Measurements from ENCODE around the gene CLEC2B. TPM values are rescaled to one million over a fixed set of nuclear protein-coding genes. Genes with fewer than 3 reads are reported as not detected.

Gene CLEC2B
- total RNA-seq, 6 donors from 2014 or later = 8.4 to 37.8 (median 25.7) TPM

- Histone ChIP-seq H3K27ac (no peak overlapping the region), H3K4me3 (no peak overlapping the region), H3K9me3 (no peaks in the 10 kb centered on the region), H3K36me3 (no peaks in the 10 kb centered on the region), H3K4me1 (no peaks in the 10 kb centered on the region), H3K27me3 (no peaks in the 10 kb centered on the region)
- DNase-seq (peak in 1 of 2 donors; percentile 15), ATAC-seq (ENCODE audit: low FRiP score in 2 of 2) (no peak)
- no peak for TF ChIP-seq CTCF (IDR thresholded peaks at IDR 0.05)
- TF ChIP-seq POLR2AphosphoS5 (IDR thresholded peaks at IDR 0.05) = no peak
- no peak for TF ChIP-seq POLR2A (IDR thresholded peaks at IDR 0.05)
- TF ChIP-seq EP300 (IDR thresholded peaks at IDR 0.05) = no peak
- WGBS, 2 donors = 85 to 90% methylated on average over 6 to 9 of the region's 9 CpGs
Observed at GRCh38 chr12:9820281-9820930, 48.7 kb downstream of the CLEC2B start.

GRCh38 chr12:9813821-9814798, 55.0 kb downstream of the CLEC2B start:
- H3K27me3 ChIP-seq = no peaks in the 10 kb centered on the region
- H3K4me3 ChIP-seq = peak overlapping the region in 3 of 4 donors; percentile 21 to 37 (median 36)
- peaks cover 0 to 5% (median 2%) of the 10 kb centered on the region in 4 donors for H3K4me1 ChIP-seq
- no peak overlapping the region for H3K27ac ChIP-seq
- WGBS, 2 donors = 42 to 69% methylated on average over 20 to 21 of the region's 32 CpGs
- ATAC-seq (ENCODE audit: low FRiP score in 2 of 2) (peak; percentile 95 to 97), DNase-seq (peak; percentile 84 to 94)
- no peaks in the 10 kb centered on the region for H3K36me3 ChIP-seq
- no peak for TF ChIP-seq POLR2AphosphoS5 (IDR thresholded peaks at IDR 0.05)
- peak; percentile 80 to 94 (median 90) for TF ChIP-seq CTCF (IDR thresholded peaks at IDR 0.05)
- H3K9me3 ChIP-seq = no peaks in the 10 kb centered on the region

- Histone ChIP-seq H3K4me1 (peaks cover 0 to 5% (median 2%) of the 10 kb centered on the region in 4 donors), H3K9me3 (no peaks in the 10 kb centered on the region), H3K27ac (no peak overlapping the region), H3K4me3 (no peak overlapping the region), H3K27me3 (no peaks in the 10 kb centered on the region), H3K36me3 (no peaks in the 10 kb centered on the region)
- ATAC-seq (ENCODE audit: low FRiP score in 2 of 2) (no peak), DNase-seq (no peak)
- TF ChIP-seq EP300 (IDR thresholded peaks at IDR 0.05) = no peak
- TF ChIP-seq POLR2A (IDR thresholded peaks at IDR 0.05) = no peak
- TF ChIP-seq CTCF (IDR thresholded peaks at IDR 0.05) = no peak
- TF ChIP-seq POLR2AphosphoS5 (IDR thresholded peaks at IDR 0.05) = no peak
- WGBS, 2 donors = 88 to 92% methylated on average over 5 of the region's 5 CpGs
Observed at GRCh38 chr12:9811621-9812020, 57.5 kb downstream of the CLEC2B start.

- DNase-seq (no peak), ATAC-seq (ENCODE audit: low FRiP score in 2 of 2) (peak in 1 of 2 donors; percentile 43)
- no peak overlapping the region for H3K27ac ChIP-seq
- WGBS, 2 donors = 44 to 52% methylated on average over 2 of the region's 2 CpGs
- H3K36me3 ChIP-seq = no peaks in the 10 kb centered on the region
- no peaks in the 10 kb centered on the region for H3K27me3 ChIP-seq
- H3K4me3 ChIP-seq = no peak overlapping the region
- TF ChIP-seq CTCF (IDR thresholded peaks at IDR 0.05) = no peak
- no peak for TF ChIP-seq POLR2AphosphoS5 (IDR thresholded peaks at IDR 0.05)
- TF ChIP-seq EP300 (IDR thresholded peaks at IDR 0.05) = no peak
- no peak for TF ChIP-seq POLR2A (IDR thresholded peaks at IDR 0.05)
- peaks cover 0 to 5% (median 2%) of the 10 kb centered on the region in 4 donors for H3K4me1 ChIP-seq
- H3K9me3 ChIP-seq = no peaks in the 10 kb centered on the region
Observed at GRCh38 chr12:9810671-9811070, 58.5 kb downstream of the CLEC2B start.
